Panc1 (cell line): ENCODE measurements around the gene PTPRZ1. TPM values are rescaled to one million over a fixed set of nuclear protein-coding genes. Genes with fewer than 3 reads are reported as not detected.

ENCODE experiments used
- ATAC-seq: fragments of 200-7000 bp; cut with Tn5 transposase; 2 replicates; pipeline ENCODE4 v1.9.1; 2020; ENCODE audit warnings: mild to moderate bottlenecking, moderate library complexity
- BruUV-seq: library from RNA; stranded (reverse); fragments of 400-500 nt; replicated peaks from 2 replicates; lab custom pipeline; 2021; lab: Mats Ljungman, UMichigan
- CTCF ChIA-PET: fragments of 300-600 bp; sonication (Branson Sonifier 250); formaldehyde crosslinking; loops from one replicate; lab custom pipeline; 2022; ENCODE audit warnings: antibody characterized with exemption; lab: Charles Lee
- POLR2A ChIA-PET: fragments of 300-600 bp; sonication (Branson Sonifier 250); formaldehyde crosslinking; loops from one replicate; lab custom pipeline; 2022; ENCODE audit warnings: antibody characterized with exemption; lab: Charles Lee
- DNase-seq: peaks from one replicate; pipeline ENCODE4 v3.0.0-alpha.2; 2010; ENCODE audit warnings: low read depth, low spot score
- H3K27ac ChIP-seq: 2 replicates; pipeline ENCODE4 v1.5.1; 2011; ENCODE audit warnings: mild to moderate bottlenecking, low read length, inconsistent platforms
- H3K27me3 ChIP-seq: fragments of 200-500 bp; sonication (Bioruptor generic); 2 replicates; pipeline ENCODE4 v1.6.0; 2014; ENCODE audit warnings: low read length, inconsistent platforms; ENCODE audit not compliant: control insufficient read depth, insufficient read depth
- H3K36me3 ChIP-seq: fragments of 200-500 bp; sonication (Bioruptor generic); 2 replicates; pipeline ENCODE4 v1.5.1; 2014; ENCODE audit warnings: inconsistent platforms, mild to moderate bottlenecking, low read length, moderate library complexity; ENCODE audit not compliant: control insufficient read depth, insufficient read depth
- H3K4me1 ChIP-seq: 2 replicates; pipeline ENCODE4 v1.5.1; 2011; ENCODE audit warnings: inconsistent platforms, mild to moderate bottlenecking, low read length, moderate library complexity; ENCODE audit not compliant: control insufficient read depth, insufficient read depth
- H3K4me3 ChIP-seq, 2 experiments: 2 replicates each; pipeline ENCODE4 v1.5.1; 2011 to 2012; ENCODE audit warnings: low read depth in 2 of 2, low read length in 2 of 2, mild to moderate bottlenecking in 2 of 2, inconsistent platforms in 1 of 2, moderate library complexity in 1 of 2
- H3K9me3 ChIP-seq: fragments of 200-500 bp; sonication (Bioruptor generic); 2 replicates; pipeline ENCODE4 v1.5.1; 2014; ENCODE audit warnings: low read depth, mild to moderate bottlenecking, inconsistent platforms, low read length, moderate library complexity; ENCODE audit not compliant: control insufficient read depth, insufficient read depth
- CTCF ChIP-seq: fragments of 450-650 bp; IDR thresholded peaks from 2 replicates; pipeline ENCODE4 v1.5.1; 2017; ENCODE audit warnings: mild to moderate bottlenecking
- POLR2AphosphoS5 ChIP-seq: IDR thresholded peaks from 2 replicates; pipeline ENCODE4 v1.6.1; 2012; ENCODE audit warnings: mild to moderate bottlenecking, low read depth, low read length, moderate library complexity
- REST ChIP-seq, 2 experiments: IDR thresholded peaks; 2 replicates each; pipeline ENCODE4 v1.6.1; 2011 to 2012; ENCODE audit warnings: low read depth in 2 of 2, control low read depth in 1 of 2, low read length in 1 of 2, mild to moderate bottlenecking in 1 of 2, moderate library complexity in 1 of 2; ENCODE audit not compliant: insufficient read depth in 1 of 2
- SIN3A ChIP-seq: IDR thresholded peaks from 2 replicates; pipeline ENCODE4 v1.6.1; 2012; ENCODE audit warnings: low read depth, mild to moderate bottlenecking, low read length, moderate library complexity, borderline replicate concordance; ENCODE audit not compliant: insufficient read depth
- TCF7L2 ChIP-seq: IDR thresholded peaks from 2 replicates; pipeline ENCODE4 v1.6.1; 2011; ENCODE audit warnings: mild to moderate bottlenecking, low read depth, low read length, inconsistent platforms
- in situ Hi-C: cut with HindIII; loops from 2 replicates; pipeline ENCODE4 v1.10.0; 2016; ENCODE audit warnings: low sequenced_read_pairs, low pct_unique_long_range_greater_than_20kb
- intact Hi-C: fragments of 100-400 bp; cut with micrococcal nuclease; formaldehyde crosslinking; loops from one replicate; pipeline ENCODE4 v1.10.0; 2022; ENCODE audit not compliant: unreplicated experiment
- total RNA-seq: library from RNA; stranded (reverse); gene quantifications from one replicate; pipeline ENCODE4 v1.2.1, GENCODE V29; 2021; ENCODE audit not compliant: unreplicated experiment

PTPRZ1 gene
- total RNA-seq, 1 experiment from 2014 or later, result 0.05 TPM

- Histone ChIP-seq H3K9me3 (no peaks in the 10 kb centered on the region), H3K27ac (no peak overlapping the region), H3K27me3 (peaks cover 4% of the 10 kb centered on the region), H3K4me3 (no peak overlapping the region), H3K36me3 (no peaks in the 10 kb centered on the region), H3K4me1 (no peaks in the 10 kb centered on the region)
- TF ChIP-seq REST (IDR thresholded peaks at IDR 0.05; ENCODE audit: insufficient read depth in 1 of 2, low read depth in 2 of 2, low read length in 1 of 2) (no peak), TCF7L2 (no peak), CTCF (no peak), POLR2AphosphoS5 (no peak), SIN3A (no peak)
- POLR2A ChIA-PET, result no interaction called here
- CTCF ChIA-PET, result no interaction called here
- in situ Hi-C loops, result no loop called here
- no peak for ATAC-seq
- intact Hi-C loops, result no loop called here
- no TSS peak for BruUV-seq
- no peak for DNase-seq
Measured at GRCh38 chr7:121862591-121862990, 10.4 kb upstream of the PTPRZ1 start.

- CTCF ChIA-PET, result no interaction called here
- ATAC-seq, result no peak
- intact Hi-C loops, result no loop called here
- Histone ChIP-seq H3K27ac (no peak overlapping the region), H3K27me3 (peaks cover 36% of the 10 kb centered on the region), H3K9me3 (no peaks in the 10 kb centered on the region), H3K4me3 (no peak overlapping the region), H3K4me1 (no peaks in the 10 kb centered on the region), H3K36me3 (no peaks in the 10 kb centered on the region)
- in situ Hi-C loops, result no loop called here
- POLR2A ChIA-PET, result no interaction called here
- BruUV-seq, result no TSS peak
- no peak for DNase-seq
- no peak for TF ChIP-seq REST (IDR thresholded peaks at IDR 0.05; ENCODE audit: insufficient read depth in 1 of 2, low read depth in 2 of 2, low read length in 1 of 2)
- TF ChIP-seq TCF7L2, result no peak
- TF ChIP-seq CTCF, result no peak
- no peak for TF ChIP-seq POLR2AphosphoS5
- no peak for TF ChIP-seq SIN3A
Measured at GRCh38 chr7:121871188-121871587, 1.8 kb upstream of the PTPRZ1 start.
